ENCODE measurements around the gene CFAP46. TPM values are rescaled to one million over a fixed set of nuclear protein-coding genes. Genes with fewer than 3 reads are reported as not detected.

CFAP46 gene
- total RNA-seq, 1 experiment from 2014 or later, result 3.3 TPM

GRCh38 chr10:132879408-132880127 is 62.8 kb downstream of the CFAP46 start (continued):
- TF ChIP-seq RORB (CRISPR knock-in tag; IDR thresholded peaks at IDR 0.05) (no peak), ERG (CRISPR knock-in tag; IDR thresholded peaks at IDR 0.05) (no peak), ZNF121 (CRISPR knock-in tag; IDR thresholded peaks at IDR 0.05) (no peak), ZNF281 (CRISPR knock-in tag; IDR thresholded peaks at IDR 0.05) (no peak), ATF6 (CRISPR knock-in tag; IDR thresholded peaks at IDR 0.05) (no peak), CBFB (CRISPR knock-in tag; IDR thresholded peaks at IDR 0.05; ENCODE audit: low read depth) (no peak), HMGXB4 (CRISPR knock-in tag; IDR thresholded peaks at IDR 0.05) (no peak), ZBTB21 (CRISPR knock-in tag; IDR thresholded peaks at IDR 0.05; ENCODE audit: borderline replicate concordance) (0 out of 2 replicates have a peak, but pooled peaks have one; percentile 39), IRF1 (CRISPR knock-in tag; IDR thresholded peaks at IDR 0.05) (no peak), E2F4 (CRISPR knock-in tag; IDR thresholded peaks at IDR 0.05; ENCODE audit: borderline replicate concordance, low read depth) (no peak), ZNF671 (CRISPR knock-in tag; IDR thresholded peaks at IDR 0.05) (no peak), TCF7 (CRISPR knock-in tag; IDR thresholded peaks at IDR 0.05; ENCODE audit: low read depth) (no peak), CTCF (IDR thresholded peaks at IDR 0.05) (no peak), ARID4B (CRISPR knock-in tag; IDR thresholded peaks at IDR 0.05; ENCODE audit: borderline replicate concordance) (no peak), NR3C1 (CRISPR knock-in tag; conservative IDR thresholded peaks at IDR 0.05; ENCODE audit: low read depth) (no peak), GRHL2 (CRISPR knock-in tag; IDR thresholded peaks at IDR 0.05; ENCODE audit: insufficient replicate concordance, severe bottlenecking) (no peak), ZSCAN18 (CRISPR knock-in tag; IDR thresholded peaks at IDR 0.05) (no peak), RELA (CRISPR knock-in tag; IDR thresholded peaks at IDR 0.05; ENCODE audit: borderline replicate concordance) (0 out of 2 replicates have a peak, but pooled peaks have one; percentile 50), CREB1 (CRISPR knock-in tag; IDR thresholded peaks at IDR 0.05) (peak; percentile 63; the same call in 1 of the 2 replicates), HMGA2 (CRISPR knock-in tag; IDR thresholded peaks at IDR 0.05) (no peak)
